Common myeloid progenitor, CD34-positive (primary cell): Measurements from ENCODE around the gene DUSP22.

ENCODE experiments used
- CTCF ChIA-PET: fragments of 350-600 bp; sonication (Branson Sonifier 250); formaldehyde crosslinking; loops from one replicate; lab custom pipeline; 2021; ENCODE audit warnings: antibody characterized with exemption; lab: Charles Lee
- POLR2A ChIA-PET: fragments of 350-600 bp; sonication (Branson Sonifier 250); formaldehyde crosslinking; loops from one replicate; lab custom pipeline; 2021; ENCODE audit warnings: antibody characterized with exemption; lab: Charles Lee
- DNase-seq, 3 donors: peaks; one replicate each; pipeline versions ENCODE4 v3.0.0 to v3.0.0-alpha.2; 2013
- H3K27ac ChIP-seq, 2 experiments: 1 replicate in 1 of 2; 2 replicates in 1 of 2; pipeline ENCODE4 v1.7.0; 2013; ENCODE audit warnings: inconsistent platforms in 2 of 2, low read length in 2 of 2, mild to moderate bottlenecking in 2 of 2, low read depth in 1 of 2, moderate library complexity in 1 of 2; ENCODE audit not compliant: severe bottlenecking in 2 of 2, insufficient read depth in 1 of 2, poor library complexity in 1 of 2
- H3K27me3 ChIP-seq, 5 experiments: replicated peaks in 2 of 5; 1 replicate in 3 of 5; 2 replicates in 2 of 5; pipeline versions ENCODE4 v1.6.1 to v1.7.0; 2013; ENCODE audit warnings: low read length in 4 of 5, mild to moderate bottlenecking in 2 of 5, moderate library complexity in 2 of 5, inconsistent platforms in 1 of 5; ENCODE audit not compliant: insufficient read depth in 5 of 5, control insufficient read depth in 4 of 5
- H3K36me3 ChIP-seq, 4 experiments: 1 replicate in 2 of 4; 2 replicates in 2 of 4; pipeline versions ENCODE4 v1.6.1 to v1.7.0; 2013; ENCODE audit warnings: low read length in 3 of 4, control low read depth in 1 of 4, mild to moderate bottlenecking in 1 of 4; ENCODE audit not compliant: control insufficient read depth in 4 of 4, insufficient read depth in 4 of 4
- H3K4me1 ChIP-seq, 4 experiments: 1 replicate in 3 of 4; 2 replicates in 1 of 4; pipeline versions ENCODE4 v1.6.1 to v1.7.1; 2013; ENCODE audit warnings: low read length in 3 of 4, mild to moderate bottlenecking in 3 of 4, control low read depth in 1 of 4, inconsistent platforms in 1 of 4, moderate library complexity in 1 of 4; ENCODE audit not compliant: control insufficient read depth in 4 of 4, insufficient read depth in 4 of 4; ENCODE audit errors: control extremely low read depth in 1 of 4
- H3K4me3 ChIP-seq, 7 experiments: 1 replicate in 4 of 7; 2 replicates in 3 of 7; pipeline versions ENCODE4 v1.5.1 to v1.7.0; 2013; ENCODE audit warnings: mild to moderate bottlenecking in 7 of 7, low read length in 6 of 7, moderate library complexity in 6 of 7, inconsistent platforms in 2 of 7, low read depth in 2 of 7, control low read depth in 1 of 7; ENCODE audit not compliant: insufficient read depth in 4 of 7, control insufficient read depth in 1 of 7; ENCODE audit errors: extremely low read depth in 1 of 7
- H3K9me3 ChIP-seq, 5 experiments: 1 replicate in 4 of 5; 2 replicates in 1 of 5; pipeline versions ENCODE4 v1.6.1 to v1.7.1; 2013; ENCODE audit warnings: low read length in 4 of 5, mild to moderate bottlenecking in 2 of 5, inconsistent platforms in 1 of 5, low read depth in 1 of 5, moderate library complexity in 1 of 5; ENCODE audit not compliant: control insufficient read depth in 4 of 5, insufficient read depth in 2 of 5; ENCODE audit errors: control extremely low read depth in 1 of 5
- WGBS: methylation state at CpG from one replicate; pipeline ENCODE4 v1.1.5; 2013; ENCODE audit not compliant: insufficient coverage; 5-methylcytosine and 5-hydroxymethylcytosine counted together

Gene DUSP22

DNA sequence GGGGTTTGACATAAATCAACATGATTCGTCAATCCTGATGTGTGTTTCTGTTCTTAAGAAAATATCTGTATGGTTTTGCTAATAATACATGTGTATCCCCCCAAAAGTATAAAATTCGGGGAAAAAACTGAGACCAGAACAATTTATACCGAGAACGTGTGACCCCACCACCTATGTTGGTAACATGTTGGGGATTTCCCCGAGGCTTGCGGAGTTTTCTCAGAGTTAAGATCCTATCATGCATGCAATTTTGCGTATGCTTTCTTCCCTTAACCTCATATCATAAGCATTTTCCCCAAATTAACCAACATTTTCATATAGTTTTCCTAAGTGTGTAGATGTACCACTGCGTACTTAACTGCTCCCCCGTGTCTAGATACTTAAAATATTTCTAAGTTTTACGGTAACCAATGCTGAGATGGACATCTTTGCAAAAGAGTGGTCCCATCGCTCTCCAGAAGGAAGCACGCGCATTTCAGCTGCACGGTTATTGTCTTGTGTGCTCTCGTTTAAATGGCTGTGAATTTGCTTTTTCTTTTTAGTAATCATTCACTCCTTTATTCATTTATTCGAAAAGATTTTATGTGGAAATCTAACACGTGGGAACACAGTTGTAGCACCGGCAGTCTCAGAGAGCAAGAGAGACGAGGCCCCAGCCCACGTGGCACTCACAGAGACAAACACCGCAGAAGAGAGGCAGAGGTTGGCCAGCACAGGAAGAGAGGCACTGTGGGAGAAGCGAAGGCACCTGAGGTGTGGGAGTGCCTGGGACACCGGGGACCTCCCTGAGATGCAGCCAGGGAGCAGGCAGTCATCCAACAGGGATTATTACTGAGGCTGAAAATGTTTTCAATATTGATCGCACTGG is 86.0 kb downstream of the DUSP22 start:
- Histone ChIP-seq H3K9me3 (no peaks in the 10 kb centered on the region), H3K27ac (no peak overlapping the region), H3K36me3 (no peaks in the 10 kb centered on the region), H3K27me3 (peaks cover 0 to 6% (median 0%) of the 10 kb centered on the region in 5 experiments), H3K4me3 (no peak overlapping the region), H3K4me1 (peaks cover 0 to 22% (median 18%) of the 10 kb centered on the region in 4 experiments)
- CTCF ChIA-PET: no interaction called here
- no peak for DNase-seq
- POLR2A ChIA-PET: no interaction called here
- WGBS: 94% methylated on average over 23 of the region's 24 CpGs

GRCh38 chr6:378958-379409 is 86.7 kb downstream of the DUSP22 start:
- H3K4me1 ChIP-seq: peaks cover 0 to 22% (median 18%) of the 10 kb centered on the region in 4 experiments
- H3K27me3 ChIP-seq: peaks cover 0 to 6% (median 0%) of the 10 kb centered on the region in 5 experiments
- no peaks in the 10 kb centered on the region for H3K9me3 ChIP-seq
- DNase-seq: no peak
- POLR2A ChIA-PET: interaction anchor here (1.1 kb wide), 1 partner anchor 9 kb away, joined by 3 read pairs; no protein-coding TSS in a partner anchor
- 87% methylated on average over 11 of the region's 11 CpGs for WGBS
- peak overlapping the region in 1 of 7 experiments; percentile 8 for H3K4me3 ChIP-seq
- no peak overlapping the region for H3K27ac ChIP-seq
- CTCF ChIA-PET: no interaction called here
- no peaks in the 10 kb centered on the region for H3K36me3 ChIP-seq

GRCh38 chr6:379410-380181 is 87.3 kb downstream of the DUSP22 start:
- 64% methylated on average over 28 of the region's 28 CpGs for WGBS
- Histone ChIP-seq H3K4me3 (peak overlapping the region in 1 of 7 experiments; percentile 8), H3K27me3 (peaks cover 0 to 10% (median 0%) of the 10 kb centered on the region in 5 experiments), H3K36me3 (no peaks in the 10 kb centered on the region), H3K27ac (no peak overlapping the region), H3K4me1 (peaks cover 0 to 22% (median 20%) of the 10 kb centered on the region in 4 experiments), H3K9me3 (no peaks in the 10 kb centered on the region)
- DNase-seq: peak in 2 of 3 donors; percentile 33 to 45
- ChIA-PET CTCF (interaction anchor here (1.6 kb wide), 1 partner anchor 13 kb away, joined by 5 read pairs; no protein-coding TSS in a partner anchor), POLR2A (interaction anchor here (0.9 to 1.1 kb wide), 2 partner anchors 8 to 14 kb away, joined by 3 read pairs; no protein-coding TSS in a partner anchor)

- H3K9me3 ChIP-seq: no peaks in the 10 kb centered on the region
- no peak for DNase-seq
- H3K4me3 ChIP-seq: no peak overlapping the region
- no peak overlapping the region for H3K27ac ChIP-seq
- POLR2A ChIA-PET: interaction anchor here (0.9 kb wide), 1 partner anchor 15 kb away, joined by 3 read pairs; no protein-coding TSS in a partner anchor
- no peaks in the 10 kb centered on the region for H3K36me3 ChIP-seq
- peaks cover 0 to 22% (median 20%) of the 10 kb centered on the region in 4 experiments for H3K4me1 ChIP-seq
- peaks cover 0 to 10% (median under 1%) of the 10 kb centered on the region in 5 experiments for H3K27me3 ChIP-seq
- CTCF ChIA-PET: interaction anchor here (1.6 kb wide), 1 partner anchor 12 kb away, joined by 5 read pairs; no protein-coding TSS in a partner anchor
- 94% methylated on average over 26 of the region's 26 CpGs for WGBS
Observed at GRCh38 chr6:380234-381218, 88.2 kb downstream of the DUSP22 start.

- peaks cover 0 to 14% (median 7%) of the 10 kb centered on the region in 5 experiments for H3K27me3 ChIP-seq
- H3K9me3 ChIP-seq: no peaks in the 10 kb centered on the region
- POLR2A ChIA-PET: no interaction called here
- peaks cover 0 to 20% (median 18%) of the 10 kb centered on the region in 4 experiments for H3K4me1 ChIP-seq
- CTCF ChIA-PET: no interaction called here
- no peak overlapping the region for H3K27ac ChIP-seq
- H3K4me3 ChIP-seq: no peak overlapping the region
- WGBS: 92% methylated on average over 17 of the region's 17 CpGs
- no peaks in the 10 kb centered on the region for H3K36me3 ChIP-seq
- no peak for DNase-seq
Observed at GRCh38 chr6:381742-382461, 89.6 kb downstream of the DUSP22 start.
